Middle frontal gyrus (tissue), 1 donor: ENCODE data around the gene CDH23.
A peak's percentile ranks its signal among the peaks of the same experiment; 100 is the strongest.

Experiments used
- DNase-seq: peaks from one replicate; pipeline ENCODE4 v3.0.0-alpha.2; 2015; ENCODE audit warnings: low spot score; ENCODE audit errors: extremely low spot score

CDH23 gene

DNA sequence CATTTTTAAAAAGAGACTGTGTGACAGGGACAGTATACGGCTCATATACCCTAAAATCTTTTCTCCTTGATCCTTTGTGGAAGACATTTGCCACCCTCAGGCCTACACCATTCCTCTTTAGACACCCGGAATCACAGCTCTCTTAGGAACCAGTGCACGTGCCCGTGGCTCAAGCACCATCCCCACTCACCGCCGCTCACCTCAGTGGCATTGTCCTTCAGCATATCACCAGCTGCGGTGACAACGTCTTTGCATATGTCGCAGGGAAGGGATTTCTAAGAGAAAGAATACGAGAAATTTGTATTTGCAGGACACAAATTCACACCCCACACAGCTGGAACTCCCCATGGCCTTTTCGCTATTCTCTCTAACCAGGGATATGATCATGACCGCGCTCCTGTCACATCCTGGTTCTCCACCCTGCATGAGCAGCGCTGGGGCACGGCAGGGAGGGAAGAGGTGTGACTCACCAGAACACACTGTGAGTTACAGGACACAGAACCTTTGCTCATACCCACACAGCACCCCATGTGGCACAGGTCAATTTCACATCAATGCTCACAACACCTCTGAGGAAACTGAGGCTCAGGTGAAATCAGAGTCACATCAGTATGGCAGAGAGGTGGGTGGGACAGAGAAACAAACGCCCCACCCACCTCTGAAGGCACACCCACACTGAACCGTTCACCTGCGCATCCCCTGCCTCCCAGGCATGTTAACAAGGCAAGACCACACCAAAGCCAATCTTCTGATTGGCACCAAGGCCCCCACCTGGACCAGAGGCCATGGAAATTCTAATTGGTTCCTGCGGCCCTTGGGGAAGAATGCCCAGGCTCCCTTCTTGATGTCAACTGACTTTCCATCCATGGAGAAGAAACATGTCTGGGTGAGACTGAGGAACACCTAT is 435.2 kb downstream of the CDH23 start:
- no peak for DNase-seq

- no peak for DNase-seq
Observed at GRCh38 chr10:71832967-71833366, 436.2 kb downstream of the CDH23 start.

GRCh38 chr10:71833451-71834342 is 437.0 kb downstream of the CDH23 start:
- no peak for DNase-seq

DNA sequence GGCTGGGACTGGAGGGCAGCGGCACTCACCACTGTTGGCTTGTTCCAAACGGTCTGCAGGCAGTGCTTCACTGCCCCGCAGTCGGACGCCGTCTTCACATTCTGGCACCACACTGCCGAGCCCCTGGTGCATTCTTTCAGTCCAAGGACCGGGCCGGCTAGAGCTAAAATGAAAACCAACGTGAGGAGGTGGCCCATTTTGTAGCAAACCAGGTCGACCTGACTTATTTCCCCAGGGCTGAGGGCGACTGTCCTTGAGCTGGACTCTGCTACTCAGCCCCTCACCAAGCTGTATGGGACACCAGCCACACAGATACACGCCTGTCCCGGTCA is 437.6 kb downstream of the CDH23 start:
- no peak for DNase-seq

DNA sequence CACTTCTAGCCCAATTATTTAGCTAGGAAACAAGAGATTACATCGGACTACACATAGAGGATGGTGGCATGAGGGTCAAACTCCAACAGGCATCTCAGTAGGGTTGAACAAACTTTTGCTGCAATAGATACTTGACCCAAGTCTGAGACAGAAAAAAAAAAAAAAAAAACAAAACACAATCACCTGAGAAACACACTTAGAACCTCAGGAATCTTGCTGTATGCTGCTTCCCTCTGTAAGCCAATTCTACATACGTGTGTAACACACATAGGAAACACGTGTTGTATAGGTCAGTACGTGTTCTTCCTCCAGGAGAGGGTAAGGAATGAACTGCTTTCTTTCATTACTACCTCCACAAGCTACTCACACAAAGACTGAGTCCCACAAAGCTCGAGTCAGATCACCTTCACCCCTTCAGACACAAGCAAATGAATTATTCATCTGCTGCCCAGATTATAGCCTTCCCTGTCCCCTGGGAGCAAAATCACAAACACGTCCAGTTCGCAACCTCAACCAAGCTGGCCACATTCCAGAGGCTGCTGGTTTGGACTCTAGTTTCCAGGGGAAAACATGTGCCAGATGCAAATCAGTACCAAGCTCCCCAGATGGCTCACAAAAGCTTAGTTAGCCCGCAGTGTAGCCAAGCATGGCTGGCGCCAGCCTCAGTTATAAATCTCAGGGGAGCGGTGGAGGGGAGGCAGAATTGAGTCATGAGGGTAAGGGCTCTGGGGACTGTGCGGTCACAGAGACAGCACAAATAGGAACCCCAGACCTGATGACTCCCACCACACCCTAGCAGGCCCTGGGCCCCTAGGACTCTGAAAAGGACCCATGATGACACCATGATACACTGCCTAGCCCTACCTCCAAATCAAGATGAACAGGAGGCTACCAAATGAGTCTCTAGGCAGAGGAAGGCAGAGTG is 439.2 kb downstream of the CDH23 start:
- DNase-seq, result peak; percentile 83

- DNase-seq, result no peak
Observed at GRCh38 chr10:71836596-71836974, 439.9 kb downstream of the CDH23 start.

DNA sequence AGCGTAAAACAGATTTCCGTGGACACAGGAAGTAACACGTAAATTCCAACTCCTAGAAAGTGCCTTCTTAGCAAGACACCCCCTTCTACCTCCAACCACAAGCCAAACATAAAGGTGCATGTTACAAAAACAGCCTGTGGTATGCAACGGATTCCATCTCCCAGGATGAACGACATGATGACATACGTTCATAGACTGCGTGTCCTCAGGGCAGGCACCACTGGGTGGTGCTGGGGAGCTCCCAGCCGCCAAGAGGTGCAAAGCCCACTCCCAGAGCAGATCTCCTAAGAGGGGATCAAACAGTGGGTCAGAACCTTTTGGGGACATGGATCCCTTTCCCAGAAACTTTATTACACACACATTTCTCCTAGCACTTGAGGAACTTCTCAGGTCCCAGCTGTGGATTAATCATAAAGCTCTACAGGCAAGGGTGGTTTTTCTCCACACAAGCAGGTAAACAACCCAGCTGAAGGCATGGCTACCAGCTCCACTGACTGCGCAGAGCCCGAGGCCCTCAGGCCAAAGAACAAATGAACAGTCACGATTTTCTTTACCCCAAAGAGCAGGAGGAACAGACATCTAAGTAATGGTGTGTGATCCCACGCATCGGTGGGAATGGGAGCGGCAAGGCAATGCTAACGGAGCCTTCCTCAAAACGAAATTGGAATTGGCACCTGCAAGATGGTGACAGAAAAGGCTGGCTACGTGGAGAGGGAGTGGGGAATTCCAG is 440.5 kb downstream of the CDH23 start:
- DNase-seq, result no peak

- no peak for DNase-seq
Observed at GRCh38 chr10:71838264-71839211, 441.8 kb downstream of the CDH23 start.

DNA sequence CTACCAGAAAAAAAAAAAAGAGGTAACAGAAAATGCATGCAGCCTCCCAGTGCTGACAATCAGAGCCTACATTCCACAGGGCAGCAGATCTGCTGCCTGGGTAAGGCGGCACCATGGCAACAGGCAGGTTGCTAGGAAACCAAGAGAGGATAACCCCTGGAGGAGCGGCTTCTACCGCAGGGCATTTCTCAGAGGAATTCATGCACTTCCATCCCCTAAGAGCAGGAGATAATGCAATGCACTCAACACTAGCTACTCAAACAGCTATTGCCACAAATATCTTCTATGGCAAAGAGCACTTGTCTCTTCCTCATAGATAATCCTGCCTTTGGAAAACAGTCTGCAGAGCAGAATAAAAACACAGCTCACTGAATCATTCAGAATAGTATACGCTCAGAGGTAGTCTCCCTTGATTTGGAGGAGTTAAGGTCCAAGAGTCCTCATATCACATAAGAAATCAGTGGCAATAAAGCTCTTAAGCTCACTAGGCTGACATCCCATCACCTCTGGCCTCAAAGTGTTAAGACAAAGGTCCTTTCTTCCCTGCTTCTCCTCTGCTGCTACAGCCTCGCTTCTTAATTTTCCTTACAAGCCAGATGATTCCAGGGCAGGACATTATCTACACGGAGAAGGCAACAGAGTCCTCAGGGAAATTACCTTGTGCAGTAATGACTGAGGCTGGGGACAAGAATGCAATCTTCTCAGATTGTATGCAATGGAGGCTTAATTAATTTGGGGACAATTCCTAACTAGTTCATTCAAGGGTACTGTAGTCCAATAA is 443.6 kb downstream of the CDH23 start:
- DNase-seq, result peak; percentile 69

DNA sequence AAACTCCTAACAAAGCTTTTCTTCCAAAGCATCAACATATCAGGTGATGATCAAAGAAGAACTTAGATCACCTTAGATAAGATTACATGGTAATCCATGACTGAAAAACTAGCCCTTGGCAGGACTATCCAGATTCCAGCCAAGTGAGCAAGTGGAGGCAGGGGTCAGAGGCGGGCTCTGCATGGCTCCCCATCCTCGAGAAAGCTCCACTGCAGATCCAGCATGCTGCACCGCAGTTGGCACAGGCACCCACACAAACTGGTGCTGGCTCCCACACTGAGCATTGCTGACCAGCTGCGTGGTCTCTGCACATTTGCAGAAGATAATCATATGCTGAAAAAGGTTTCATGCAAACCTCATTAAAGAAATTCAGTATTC is 444.2 kb downstream of the CDH23 start:
- DNase-seq, result no peak

GRCh38 chr10:71842422-71842821 is 445.7 kb downstream of the CDH23 start:
- DNase-seq, result no peak

- DNase-seq, result no peak
Observed at GRCh38 chr10:71842856-71843686, 446.4 kb downstream of the CDH23 start.

DNA sequence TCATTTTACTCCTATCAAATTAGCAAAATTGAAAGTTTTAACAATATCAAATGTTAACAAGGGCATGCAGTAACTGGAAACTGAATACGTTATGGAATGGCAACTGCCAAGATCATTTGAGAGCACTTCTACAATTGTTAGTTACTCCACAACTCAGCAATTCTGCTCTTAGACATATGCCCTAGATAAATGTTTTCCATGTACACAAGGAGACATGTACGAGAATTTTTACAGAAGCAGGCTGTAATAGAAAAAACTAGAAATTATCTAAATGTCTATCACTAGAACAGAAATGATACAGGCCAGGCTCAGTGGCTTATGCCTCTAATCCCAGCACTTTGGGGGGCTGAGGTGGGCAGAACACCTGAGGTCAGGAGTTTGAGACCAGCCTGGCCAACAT is 447.4 kb downstream of the CDH23 start:
- no peak for DNase-seq

- no peak for DNase-seq
Observed at GRCh38 chr10:71844695-71845094, 448.0 kb downstream of the CDH23 start.

DNA sequence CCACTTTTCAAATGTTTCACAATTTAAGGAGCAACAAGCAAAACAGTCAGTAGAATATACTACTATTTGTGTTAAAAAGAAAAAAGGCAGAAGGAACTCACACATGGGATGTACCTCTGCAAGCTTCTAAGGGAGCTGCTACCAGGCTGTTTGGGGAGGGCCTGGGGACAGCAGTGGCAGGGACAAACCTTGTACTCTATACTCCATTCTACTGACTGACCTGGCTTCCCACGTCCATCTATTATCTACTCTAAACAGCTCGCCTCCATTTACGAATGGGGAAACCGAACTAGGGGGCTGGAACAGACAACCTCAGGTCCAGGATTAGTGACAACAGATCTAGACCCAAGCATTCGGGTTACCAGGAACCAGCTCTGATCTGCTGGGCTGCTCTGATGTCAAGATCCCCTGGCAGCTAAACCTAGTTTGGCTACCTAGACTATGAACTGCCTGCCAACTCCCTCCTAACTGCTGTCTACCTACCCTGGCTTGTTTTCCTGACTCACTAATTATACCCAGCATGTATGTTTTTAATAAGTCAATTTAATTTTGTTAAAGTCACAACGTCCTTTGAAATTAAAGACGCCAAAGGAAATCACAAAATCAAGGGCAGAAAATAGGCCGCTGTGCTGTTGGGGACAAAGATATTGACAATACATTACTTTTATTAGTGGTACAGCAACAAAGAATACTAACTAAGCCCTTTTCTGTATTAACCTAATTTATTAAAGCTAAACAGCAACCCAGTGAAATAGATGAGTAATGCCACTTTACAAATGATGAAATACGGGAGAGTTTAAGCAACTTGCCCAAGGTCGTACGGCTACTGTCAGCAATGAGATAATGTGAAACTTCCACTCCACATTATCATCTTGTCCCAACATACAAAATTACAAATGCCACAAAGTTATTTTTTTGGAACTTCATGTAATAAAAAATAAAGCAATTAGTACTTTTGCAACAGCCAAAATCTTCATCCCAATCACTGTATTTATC is 449.0 kb downstream of the CDH23 start:
- no peak for DNase-seq

- no peak for DNase-seq
Observed at GRCh38 chr10:71846816-71847215, 450.1 kb downstream of the CDH23 start.

DNA sequence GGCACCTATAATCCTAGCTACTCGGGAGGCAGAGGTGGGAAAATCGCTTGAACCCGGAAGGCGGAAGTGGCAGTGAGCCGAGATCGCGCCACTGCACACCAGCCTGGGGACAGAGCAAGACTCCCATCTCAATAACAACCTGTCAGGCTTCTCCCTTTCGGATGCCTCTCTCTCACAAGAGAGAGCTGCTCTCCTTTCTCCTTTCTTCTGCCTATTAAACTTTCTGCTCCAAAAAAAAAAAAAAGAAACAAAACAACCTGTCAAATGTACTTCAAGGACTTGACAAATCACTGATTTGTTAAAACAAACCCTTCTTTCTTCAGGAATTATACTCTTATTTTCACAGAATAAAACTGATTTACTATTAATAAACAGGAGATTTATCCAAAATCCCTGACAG is 450.7 kb downstream of the CDH23 start:
- no peak for DNase-seq
